ENCODE data around the gene SMARCA4.

DNA sequence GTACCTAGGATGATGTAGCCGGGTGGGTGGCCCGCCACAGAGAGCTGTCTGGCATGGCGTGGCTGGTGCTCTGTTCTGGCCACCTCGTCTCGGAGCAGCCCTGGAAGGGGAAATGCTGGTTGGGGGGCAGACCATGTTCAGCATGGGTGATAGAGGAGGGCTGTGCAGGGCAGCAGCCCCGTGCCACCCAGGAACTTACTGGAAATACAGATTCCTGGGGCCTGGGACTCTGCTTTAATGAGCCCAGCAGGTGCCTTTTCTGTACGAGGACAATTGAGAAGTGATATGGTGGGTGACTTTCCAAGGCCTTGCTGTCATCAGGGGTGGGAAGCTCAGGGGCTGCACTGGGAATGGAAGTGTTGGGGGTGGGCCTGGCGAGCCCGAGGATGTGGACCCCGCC is 24.7 kb downstream of the SMARCA4 start:
- TF ChIP-seq, protein P1, sequence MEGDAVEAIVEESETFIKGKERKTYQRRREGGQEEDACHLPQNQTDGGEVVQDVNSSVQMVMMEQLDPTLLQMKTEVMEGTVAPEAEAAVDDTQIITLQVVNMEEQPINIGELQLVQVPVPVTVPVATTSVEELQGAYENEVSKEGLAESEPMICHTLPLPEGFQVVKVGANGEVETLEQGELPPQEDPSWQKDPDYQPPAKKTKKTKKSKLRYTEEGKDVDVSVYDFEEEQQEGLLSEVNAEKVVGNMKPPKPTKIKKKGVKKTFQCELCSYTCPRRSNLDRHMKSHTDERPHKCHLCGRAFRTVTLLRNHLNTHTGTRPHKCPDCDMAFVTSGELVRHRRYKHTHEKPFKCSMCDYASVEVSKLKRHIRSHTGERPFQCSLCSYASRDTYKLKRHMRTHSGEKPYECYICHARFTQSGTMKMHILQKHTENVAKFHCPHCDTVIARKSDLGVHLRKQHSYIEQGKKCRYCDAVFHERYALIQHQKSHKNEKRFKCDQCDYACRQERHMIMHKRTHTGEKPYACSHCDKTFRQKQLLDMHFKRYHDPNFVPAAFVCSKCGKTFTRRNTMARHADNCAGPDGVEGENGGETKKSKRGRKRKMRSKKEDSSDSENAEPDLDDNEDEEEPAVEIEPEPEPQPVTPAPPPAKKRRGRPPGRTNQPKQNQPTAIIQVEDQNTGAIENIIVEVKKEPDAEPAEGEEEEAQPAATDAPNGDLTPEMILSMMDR (conservative IDR thresholded peaks at IDR 0.05; ENCODE audit: low read length) = no peak
- no peak for TF ChIP-seq EZH2phosphoT487 (IDR thresholded peaks at IDR 0.05; ENCODE audit: borderline replicate concordance)

All from Loucy (cell line).